PC-3 (cell line): ENCODE results near the gene CAMTA1. TPM values are rescaled to one million over a fixed set of nuclear protein-coding genes. Genes with fewer than 3 reads are reported as not detected.

Experiments used
- ATAC-seq: fragments of 200-7000 bp; cut with Tn5 transposase; 2 replicates; pipeline ENCODE4 v1.9.1; 2020; ENCODE audit warnings: mild to moderate bottlenecking, moderate library complexity
- BruUV-seq: library from RNA; stranded (reverse); fragments of 400-500 nt; replicated peaks from 2 replicates; lab custom pipeline; 2021; lab: Mats Ljungman, UMichigan
- CTCF ChIA-PET: fragments of 300-600 bp; sonication (Branson Sonifier 250); formaldehyde crosslinking; loops from one replicate; lab custom pipeline; 2022; ENCODE audit warnings: antibody characterized with exemption; lab: Charles Lee
- POLR2A ChIA-PET: fragments of 300-600 bp; sonication (Branson Sonifier 250); formaldehyde crosslinking; loops from one replicate; lab custom pipeline; 2022; ENCODE audit warnings: antibody characterized with exemption; ENCODE audit not compliant: unreplicated experiment; lab: Charles Lee
- DNase-seq: peaks from one replicate; pipeline ENCODE4 v3.0.0-alpha.2; 2015
- H2AFZ ChIP-seq: fragments of 300-600 bp; sonication (generic); 2 replicates; pipeline ENCODE4 v1.6.0; 2016; ENCODE audit warnings: antibody characterized with exemption, low read length
- H3F3A ChIP-seq: fragments of 300-600 bp; sonication (generic); one replicate; pipeline ENCODE4 v1.6.0; 2017; ENCODE audit warnings: antibody characterized with exemption, low read length, control low read depth, mild to moderate bottlenecking; ENCODE audit not compliant: unreplicated experiment
- H3K27ac ChIP-seq: fragments of 300-600 bp; sonication (generic); 2 replicates; pipeline ENCODE4 v1.5.1; 2016; ENCODE audit warnings: mild to moderate bottlenecking, low read length
- H3K27me3 ChIP-seq: fragments of 300-600 bp; sonication (generic); 2 replicates; pipeline ENCODE4 v1.6.1; 2016; ENCODE audit warnings: low read length, mixed read lengths
- H3K36me3 ChIP-seq: fragments of 300-600 bp; sonication (generic); 2 replicates; pipeline ENCODE4 v1.6.1; 2016; ENCODE audit warnings: low read depth, mixed run types, low read length, mixed read lengths
- H3K4me1 ChIP-seq: fragments of 300-600 bp; sonication (generic); 2 replicates; pipeline ENCODE4 v1.5.1; 2016; ENCODE audit warnings: low read length; ENCODE audit not compliant: insufficient read depth
- H3K4me2 ChIP-seq: fragments of 300-600 bp; sonication (generic); 2 replicates; pipeline ENCODE4 v1.6.0; 2016; ENCODE audit warnings: low read length
- H3K4me3 ChIP-seq: fragments of 300-600 bp; sonication (generic); 2 replicates; pipeline ENCODE4 v1.5.1; 2016; ENCODE audit warnings: mild to moderate bottlenecking, low read length, mixed read lengths
- H3K79me2 ChIP-seq: fragments of 300-600 bp; sonication (generic); 2 replicates; pipeline ENCODE4 v1.6.1; 2017; ENCODE audit warnings: low read length, mixed read lengths
- H3K9ac ChIP-seq: fragments of 300-600 bp; sonication (generic); 2 replicates; pipeline ENCODE4 v1.6.0; 2016; ENCODE audit warnings: mild to moderate bottlenecking, low read length
- H3K9me2 ChIP-seq: fragments of 300-600 bp; sonication (generic); replicated peaks from 2 replicates; pipeline ENCODE4 v1.6.1; 2016; ENCODE audit warnings: mixed run types, low read length, mixed read lengths
- H3K9me3 ChIP-seq: fragments of 300-600 bp; sonication (generic); 2 replicates; pipeline ENCODE4 v1.6.1; 2016; ENCODE audit warnings: low read length, mixed read lengths
- H4K20me1 ChIP-seq: fragments of 300-600 bp; sonication (generic); 2 replicates; pipeline ENCODE4 v1.6.1; 2016; ENCODE audit warnings: low read length, mixed read lengths
- EZH2 ChIP-seq: fragments of 300-600 bp; sonication (generic); IDR thresholded peaks from one replicate; pipeline ENCODE4 v1.6.1; 2017; ENCODE audit warnings: antibody characterized with exemption, mild to moderate bottlenecking, low read length; ENCODE audit not compliant: unreplicated experiment
- EZH2phosphoT487 ChIP-seq: fragments of 300-600 bp; sonication (generic); IDR thresholded peaks from 2 replicates; pipeline ENCODE4 v1.6.1; 2018; ENCODE audit warnings: mild to moderate bottlenecking, antibody characterized with exemption, low read length, borderline replicate concordance
- intact Hi-C: fragments of 100-400 bp; cut with micrococcal nuclease; formaldehyde crosslinking; loops from 2 replicates; pipeline ENCODE4 v1.9.0; 2023
- total RNA-seq: library from RNA; depleted of rRNA; stranded (reverse); fragments of >200 nt; gene quantifications from 2 replicates; pipeline ENCODE4 v1.2.3, GENCODE V29; 2014
- TF ChIP-seq, protein P1 (sequence below): fragments of 300-600 bp; sonication (generic); conservative IDR thresholded peaks from 2 replicates; pipeline ENCODE4 v1.5.1; 2017; ENCODE audit warnings: antibody characterized with exemption, low read depth, mild to moderate bottlenecking, low read length

The CAMTA1 gene
- total RNA-seq, 1 experiment from 2014 or later = 40.8 TPM

DNA sequence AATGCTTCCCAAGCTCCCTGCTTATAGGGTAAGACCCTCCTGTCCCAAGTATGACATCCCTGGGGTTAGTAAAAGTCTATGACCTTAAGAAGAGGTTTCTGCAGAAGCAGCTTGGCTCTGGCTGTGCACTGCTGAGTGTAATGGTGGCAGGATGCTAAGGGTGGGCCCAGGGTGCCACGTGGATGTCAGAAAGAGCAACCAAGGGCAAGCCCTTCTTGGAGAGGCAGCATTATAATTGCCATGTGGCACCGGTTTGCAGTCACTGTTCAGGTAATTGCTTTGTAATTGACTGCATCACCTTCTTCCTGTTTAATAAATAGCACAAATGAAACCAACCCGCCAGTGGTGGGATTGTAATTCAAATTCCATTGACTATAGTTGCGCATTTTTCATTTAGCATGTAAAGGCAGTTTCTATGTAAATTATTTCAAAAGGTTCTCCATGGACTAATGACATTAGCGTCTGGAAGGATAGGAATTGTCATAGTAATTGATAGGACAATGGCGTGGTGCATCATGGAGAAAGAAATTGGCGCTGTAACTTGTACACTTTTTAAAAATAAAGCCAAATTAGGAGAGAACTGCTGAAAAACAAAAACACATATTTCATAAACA, 495.2 kb downstream of the CAMTA1 start:
- intact Hi-C loops = no loop called here
- Histone ChIP-seq H3K4me3 (no peak overlapping the region), H3F3A (no peaks in the 10 kb centered on the region), H3K36me3 (no peaks in the 10 kb centered on the region), H3K4me2 (no peak overlapping the region), H3K79me2 (no peaks in the 10 kb centered on the region), H3K9me3 (peaks cover 3% of the 10 kb centered on the region; the same call in 1 of the 2 replicates), H3K27me3 (0 out of 2 replicates have a peak, but pooled peaks cover 4% of the 10 kb centered on the region), H3K27ac (no peak overlapping the region), H3K4me1 (no peaks in the 10 kb centered on the region), H3K9ac (no peak overlapping the region), H4K20me1 (no peaks in the 10 kb centered on the region), H2AFZ (no peak overlapping the region), H3K9me2 (no peaks in the 10 kb centered on the region)
- TF ChIP-seq, protein P1, sequence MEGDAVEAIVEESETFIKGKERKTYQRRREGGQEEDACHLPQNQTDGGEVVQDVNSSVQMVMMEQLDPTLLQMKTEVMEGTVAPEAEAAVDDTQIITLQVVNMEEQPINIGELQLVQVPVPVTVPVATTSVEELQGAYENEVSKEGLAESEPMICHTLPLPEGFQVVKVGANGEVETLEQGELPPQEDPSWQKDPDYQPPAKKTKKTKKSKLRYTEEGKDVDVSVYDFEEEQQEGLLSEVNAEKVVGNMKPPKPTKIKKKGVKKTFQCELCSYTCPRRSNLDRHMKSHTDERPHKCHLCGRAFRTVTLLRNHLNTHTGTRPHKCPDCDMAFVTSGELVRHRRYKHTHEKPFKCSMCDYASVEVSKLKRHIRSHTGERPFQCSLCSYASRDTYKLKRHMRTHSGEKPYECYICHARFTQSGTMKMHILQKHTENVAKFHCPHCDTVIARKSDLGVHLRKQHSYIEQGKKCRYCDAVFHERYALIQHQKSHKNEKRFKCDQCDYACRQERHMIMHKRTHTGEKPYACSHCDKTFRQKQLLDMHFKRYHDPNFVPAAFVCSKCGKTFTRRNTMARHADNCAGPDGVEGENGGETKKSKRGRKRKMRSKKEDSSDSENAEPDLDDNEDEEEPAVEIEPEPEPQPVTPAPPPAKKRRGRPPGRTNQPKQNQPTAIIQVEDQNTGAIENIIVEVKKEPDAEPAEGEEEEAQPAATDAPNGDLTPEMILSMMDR = no peak
- TF ChIP-seq EZH2 (no peak), EZH2phosphoT487 (no peak)
- DNase-seq = no peak
- no peak for ATAC-seq
- ChIA-PET CTCF (no interaction called here), POLR2A (no interaction called here)
- BruUV-seq = no TSS peak

DNA sequence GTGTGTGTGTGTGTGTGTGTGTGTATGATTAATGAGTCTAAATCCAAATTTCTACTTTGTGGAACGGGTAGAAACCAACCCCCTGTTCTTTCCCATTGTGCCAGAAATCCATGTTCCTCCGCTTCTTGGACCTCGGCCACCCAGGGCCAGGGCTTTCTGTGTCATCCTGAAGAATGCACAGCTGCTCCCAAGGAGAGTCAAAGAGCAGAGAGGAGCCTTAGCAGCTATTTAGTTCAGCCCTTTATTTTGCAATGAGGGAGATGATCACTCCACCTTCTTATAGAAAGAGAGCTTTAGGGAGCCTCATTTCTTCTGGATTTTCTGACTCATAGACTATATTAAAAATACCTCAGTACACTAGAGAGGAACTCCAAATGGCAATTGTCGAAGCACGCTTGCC, 496.6 kb downstream of the CAMTA1 start:
- H3K4me3 ChIP-seq = no peak overlapping the region
- H3K4me1 ChIP-seq = no peaks in the 10 kb centered on the region
- H4K20me1 ChIP-seq = no peaks in the 10 kb centered on the region
- no peak for ATAC-seq
- no peak overlapping the region for H3K27ac ChIP-seq
- no peaks in the 10 kb centered on the region; the same call in 1 of the 2 replicates for H3K9me3 ChIP-seq
- no peaks in the 10 kb centered on the region for H3K9me2 ChIP-seq
- TF ChIP-seq EZH2 = no peak
- TF ChIP-seq EZH2phosphoT487 = no peak
- TF ChIP-seq, protein P1 = no peak
- CTCF ChIA-PET = no interaction called here
- no peak overlapping the region for H3K4me2 ChIP-seq
- intact Hi-C loops = no loop called here
- H3K36me3 ChIP-seq = no peaks in the 10 kb centered on the region
- no peak overlapping the region for H2AFZ ChIP-seq
- DNase-seq = no peak
- H3K27me3 ChIP-seq = 0 out of 2 replicates have a peak, but pooled peaks cover 4% of the 10 kb centered on the region
- POLR2A ChIA-PET = no interaction called here
- no peak overlapping the region for H3K9ac ChIP-seq
- no peaks in the 10 kb centered on the region for H3F3A ChIP-seq
- no TSS peak for BruUV-seq
- no peaks in the 10 kb centered on the region for H3K79me2 ChIP-seq

DNA sequence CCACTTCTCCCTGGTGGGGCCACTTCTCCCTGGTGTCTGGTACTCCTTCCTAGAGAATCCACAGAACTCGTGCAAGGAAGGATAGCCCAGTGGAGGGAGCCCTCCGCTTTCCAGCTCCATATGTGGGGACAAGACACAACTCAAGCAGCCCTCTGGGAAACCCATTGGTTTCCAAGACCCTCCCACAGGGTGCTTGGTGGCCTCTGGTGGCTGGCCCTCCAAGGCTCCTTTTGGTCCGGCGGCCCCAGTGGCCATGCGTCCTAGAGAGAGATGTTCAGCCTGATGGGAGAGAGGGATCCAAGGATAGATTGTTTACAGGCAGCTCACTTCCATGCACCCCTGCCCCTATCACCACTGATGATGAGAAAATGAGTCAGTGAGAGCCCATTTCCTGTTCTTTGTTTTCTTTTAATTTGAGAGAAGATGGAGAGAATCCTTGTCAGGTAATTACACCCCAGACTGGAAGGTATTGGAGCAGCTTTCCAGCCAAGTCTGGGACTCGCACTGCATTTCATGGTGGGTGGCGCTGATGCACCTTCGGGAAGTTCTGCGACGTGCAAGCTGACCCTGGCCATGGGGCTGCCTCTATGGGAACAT, 499.7 kb downstream of the CAMTA1 start:
- ChIA-PET POLR2A (no interaction called here), CTCF (no interaction called here)
- Histone ChIP-seq H3K27ac (no peak overlapping the region), H2AFZ (no peak overlapping the region), H3K9ac (no peak overlapping the region), H3K4me2 (no peak overlapping the region), H3K9me2 (no peaks in the 10 kb centered on the region), H3K36me3 (no peaks in the 10 kb centered on the region), H3F3A (no peaks in the 10 kb centered on the region), H3K79me2 (no peaks in the 10 kb centered on the region), H3K4me1 (no peaks in the 10 kb centered on the region), H3K9me3 (no peaks in the 10 kb centered on the region), H3K27me3 (0 out of 2 replicates have a peak, but pooled peaks cover 4% of the 10 kb centered on the region), H4K20me1 (no peaks in the 10 kb centered on the region), H3K4me3 (no peak overlapping the region)
- intact Hi-C loops = no loop called here
- no peak for DNase-seq
- no TSS peak for BruUV-seq
- TF ChIP-seq EZH2phosphoT487 (no peak), EZH2 (no peak)
- TF ChIP-seq, protein P1 = no peak
- ATAC-seq = no peak
